ENCODE measurements around the gene EXOSC1. TPM values are rescaled to one million over a fixed set of nuclear protein-coding genes. Genes with fewer than 3 reads are reported as not detected.

Gene EXOSC1, protein sequence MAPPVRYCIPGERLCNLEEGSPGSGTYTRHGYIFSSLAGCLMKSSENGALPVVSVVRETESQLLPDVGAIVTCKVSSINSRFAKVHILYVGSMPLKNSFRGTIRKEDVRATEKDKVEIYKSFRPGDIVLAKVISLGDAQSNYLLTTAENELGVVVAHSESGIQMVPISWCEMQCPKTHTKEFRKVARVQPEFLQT
- total RNA-seq (ENCODE audit: low replicate concordance), result 34.8 and 36.1 TPM in 2 replicates
- long read RNA-seq, transcript EXOSC1-204 (8 exons, 923 nt), result major isoform, 30 of 52 reads
- long read RNA-seq, transcript EXOSC1-211 (2 exons, 2,113 nt), result minor isoform, 9 of 52 reads
- long read RNA-seq, partial matches to known transcripts, result 3 of 52 reads
- long read RNA-seq, other reads (novel, unspliced or antisense), result 10 of 52 reads

DNA sequence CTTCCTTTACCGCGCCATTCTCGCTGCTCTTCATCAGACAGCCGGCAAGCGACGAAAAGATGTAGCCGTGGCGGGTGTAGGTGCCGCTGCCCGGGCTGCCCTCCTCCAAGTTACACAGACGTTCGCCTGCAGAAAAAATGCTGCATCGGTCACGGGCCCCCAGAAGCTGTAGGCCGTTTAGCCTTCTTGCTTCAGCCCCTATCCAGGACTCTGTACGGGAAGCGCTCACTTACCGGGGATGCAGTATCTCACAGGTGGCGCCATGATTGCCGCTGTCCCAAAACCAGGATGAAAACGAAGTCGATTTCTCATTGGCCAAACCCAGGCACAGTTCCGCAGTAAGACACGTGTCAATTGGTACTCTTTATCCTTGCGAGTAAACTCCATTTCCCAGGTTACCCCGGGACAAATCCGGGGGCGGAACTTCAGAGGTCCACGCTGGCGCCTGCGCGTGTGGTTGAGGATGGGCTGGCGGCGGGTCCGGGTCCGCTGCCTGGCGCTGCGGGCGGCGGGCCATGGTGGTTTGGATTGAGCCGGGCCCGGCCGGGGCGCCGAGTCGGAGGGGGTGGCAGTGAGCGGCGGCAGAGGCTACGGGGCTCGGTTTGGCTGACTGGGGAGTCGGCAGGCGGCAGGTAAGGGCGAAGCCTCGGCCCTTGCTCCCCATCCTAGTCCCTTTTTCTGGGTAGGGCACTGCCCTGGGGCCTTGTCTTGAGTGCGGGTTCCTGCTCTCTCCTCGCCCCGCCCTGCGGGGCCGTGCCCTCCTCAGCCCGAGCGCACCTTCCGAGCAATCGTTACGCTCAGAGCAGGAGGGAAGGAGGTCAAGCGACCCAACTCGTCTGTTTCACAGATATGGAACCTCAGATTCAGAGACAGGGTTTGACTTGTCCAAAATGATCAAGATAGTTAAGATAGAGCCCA lies at the start of gene EXOSC1, which contains the start of gene ZDHHC16:
Gene EXOSC1 (minus strand): TSS at position 285 of the 918 bp plus-strand sequence. CDS start 21 bp downstream, at position 264.
Gene ZDHHC16 (plus strand): TSS at position 454 of the 918 bp plus-strand sequence. CDS start 5,501 bp downstream, outside the sequence.
- peak; percentile 89 for DNase-seq (ENCODE audit: extremely low spot score, unreplicated experiment)
- H3K27me3 Mint-ChIP-seq, result no peaks in the 10 kb centered on the region
- TF ChIP-seq, protein P1, sequence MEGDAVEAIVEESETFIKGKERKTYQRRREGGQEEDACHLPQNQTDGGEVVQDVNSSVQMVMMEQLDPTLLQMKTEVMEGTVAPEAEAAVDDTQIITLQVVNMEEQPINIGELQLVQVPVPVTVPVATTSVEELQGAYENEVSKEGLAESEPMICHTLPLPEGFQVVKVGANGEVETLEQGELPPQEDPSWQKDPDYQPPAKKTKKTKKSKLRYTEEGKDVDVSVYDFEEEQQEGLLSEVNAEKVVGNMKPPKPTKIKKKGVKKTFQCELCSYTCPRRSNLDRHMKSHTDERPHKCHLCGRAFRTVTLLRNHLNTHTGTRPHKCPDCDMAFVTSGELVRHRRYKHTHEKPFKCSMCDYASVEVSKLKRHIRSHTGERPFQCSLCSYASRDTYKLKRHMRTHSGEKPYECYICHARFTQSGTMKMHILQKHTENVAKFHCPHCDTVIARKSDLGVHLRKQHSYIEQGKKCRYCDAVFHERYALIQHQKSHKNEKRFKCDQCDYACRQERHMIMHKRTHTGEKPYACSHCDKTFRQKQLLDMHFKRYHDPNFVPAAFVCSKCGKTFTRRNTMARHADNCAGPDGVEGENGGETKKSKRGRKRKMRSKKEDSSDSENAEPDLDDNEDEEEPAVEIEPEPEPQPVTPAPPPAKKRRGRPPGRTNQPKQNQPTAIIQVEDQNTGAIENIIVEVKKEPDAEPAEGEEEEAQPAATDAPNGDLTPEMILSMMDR (conservative IDR thresholded peaks at IDR 0.05), result no peak
- peak within 1 kb of the TSS; percentile 85 for H3K27ac Mint-ChIP-seq
- H3K9me3 Mint-ChIP-seq, result no peaks in the 10 kb centered on the region
- peak within 1 kb of the TSS; percentile 98 for H3K4me3 Mint-ChIP-seq
- H3K4me1 Mint-ChIP-seq (ENCODE audit: unreplicated experiment), result peaks cover 21% of the 10 kb centered on the region
- H3K36me3 Mint-ChIP-seq, result peaks cover 11% of the 10 kb centered on the region

DNA sequence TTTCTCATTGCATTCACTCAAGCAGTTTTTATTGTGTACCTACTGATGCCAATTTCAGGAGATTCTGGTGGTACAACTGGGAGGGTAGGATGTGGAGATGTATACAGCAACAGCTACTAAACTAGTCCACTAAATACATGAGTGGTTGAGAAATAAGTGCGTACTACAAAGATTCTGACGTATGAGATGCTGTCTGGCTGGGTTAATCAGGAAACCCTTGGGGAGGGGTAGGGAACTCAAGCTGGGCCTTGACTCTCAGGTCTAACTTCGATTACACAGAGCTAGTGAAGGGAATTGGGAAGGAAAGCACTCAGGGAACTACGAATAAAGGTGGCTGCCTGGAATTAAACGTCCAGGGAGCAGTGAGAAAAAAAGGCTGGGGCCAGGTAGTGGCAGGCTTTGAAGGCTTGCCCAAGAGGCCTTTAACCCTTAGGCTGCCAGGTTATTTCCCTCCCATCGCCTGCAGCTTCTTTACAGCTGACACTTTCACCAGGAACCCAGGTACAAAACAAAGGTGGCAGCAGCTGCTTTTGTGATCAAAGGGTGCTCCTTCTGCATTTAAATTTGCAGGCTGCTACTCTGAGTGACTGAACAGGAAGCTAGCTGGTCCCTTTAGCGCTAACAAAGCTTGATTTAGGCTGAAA lies 49.2 kb upstream of the EXOSC1 start:
- Mint-ChIP-seq H3K36me3 (peaks cover 3% of the 10 kb centered on the region), H3K27me3 (peaks cover 5% of the 10 kb centered on the region), H3K27ac (peak overlapping the region; percentile 29), H3K9me3 (no peaks in the 10 kb centered on the region), H3K4me3 (peak overlapping the region; percentile 70), H3K4me1 (ENCODE audit: unreplicated experiment) (peaks cover 26% of the 10 kb centered on the region)
- TF ChIP-seq, protein P1 (conservative IDR thresholded peaks at IDR 0.05), result no peak
- no peak for DNase-seq (ENCODE audit: extremely low spot score, unreplicated experiment)

DNA sequence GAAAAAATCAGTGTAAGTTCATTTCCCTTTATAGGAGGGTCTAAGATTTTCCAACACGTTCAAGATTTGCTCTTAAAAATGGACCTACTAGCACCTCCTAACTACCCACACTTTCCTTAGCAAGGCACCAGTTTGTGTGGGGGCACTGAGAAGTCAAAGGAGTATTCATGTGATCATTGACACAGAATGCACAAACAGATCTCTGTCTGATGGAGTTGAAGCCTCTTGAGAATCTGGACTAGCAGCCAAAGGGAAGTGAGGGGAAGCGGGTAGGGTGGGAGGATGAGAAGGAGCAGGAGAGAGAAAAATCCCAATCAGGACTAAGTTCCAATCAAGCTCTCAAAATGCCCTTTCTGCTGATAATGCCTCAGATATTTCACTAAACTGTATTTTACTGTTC lies 48.3 kb upstream of the EXOSC1 start:
- TF ChIP-seq, protein P1 (conservative IDR thresholded peaks at IDR 0.05), result no peak
- Mint-ChIP-seq H3K36me3 (peaks cover 3% of the 10 kb centered on the region), H3K4me1 (ENCODE audit: unreplicated experiment) (peaks cover 23% of the 10 kb centered on the region), H3K27me3 (no peaks in the 10 kb centered on the region), H3K9me3 (no peaks in the 10 kb centered on the region), H3K27ac (no peak overlapping the region), H3K4me3 (no peak overlapping the region)
- DNase-seq (ENCODE audit: extremely low spot score, unreplicated experiment), result no peak

DNA sequence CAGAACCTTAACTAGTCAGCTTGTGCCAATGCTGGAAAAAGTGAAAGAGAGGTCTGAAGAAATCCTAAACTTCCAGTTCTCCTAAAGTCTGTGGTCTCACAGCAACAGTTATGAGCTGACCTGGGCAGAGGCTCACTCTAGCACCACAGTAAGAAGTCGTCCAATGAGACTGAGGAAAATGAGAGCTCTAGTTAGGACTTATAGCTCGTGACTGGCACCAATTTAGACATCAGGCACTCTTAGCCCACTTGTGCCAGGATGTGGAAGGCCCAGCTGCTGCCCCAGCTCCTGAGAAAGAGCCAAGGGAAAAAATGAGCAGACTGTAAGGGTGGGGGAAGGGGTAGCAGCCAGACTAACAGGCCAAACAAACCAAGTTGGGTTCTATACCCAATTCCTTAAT lies 44.8 kb upstream of the EXOSC1 start:
- Mint-ChIP-seq H3K36me3 (peaks cover 7% of the 10 kb centered on the region), H3K27me3 (no peaks in the 10 kb centered on the region), H3K4me1 (ENCODE audit: unreplicated experiment) (peaks cover 20% of the 10 kb centered on the region), H3K4me3 (no peak overlapping the region), H3K27ac (no peak overlapping the region), H3K9me3 (no peaks in the 10 kb centered on the region)
- TF ChIP-seq, protein P1 (conservative IDR thresholded peaks at IDR 0.05), result no peak
- DNase-seq (ENCODE audit: extremely low spot score, unreplicated experiment), result no peak

DNA sequence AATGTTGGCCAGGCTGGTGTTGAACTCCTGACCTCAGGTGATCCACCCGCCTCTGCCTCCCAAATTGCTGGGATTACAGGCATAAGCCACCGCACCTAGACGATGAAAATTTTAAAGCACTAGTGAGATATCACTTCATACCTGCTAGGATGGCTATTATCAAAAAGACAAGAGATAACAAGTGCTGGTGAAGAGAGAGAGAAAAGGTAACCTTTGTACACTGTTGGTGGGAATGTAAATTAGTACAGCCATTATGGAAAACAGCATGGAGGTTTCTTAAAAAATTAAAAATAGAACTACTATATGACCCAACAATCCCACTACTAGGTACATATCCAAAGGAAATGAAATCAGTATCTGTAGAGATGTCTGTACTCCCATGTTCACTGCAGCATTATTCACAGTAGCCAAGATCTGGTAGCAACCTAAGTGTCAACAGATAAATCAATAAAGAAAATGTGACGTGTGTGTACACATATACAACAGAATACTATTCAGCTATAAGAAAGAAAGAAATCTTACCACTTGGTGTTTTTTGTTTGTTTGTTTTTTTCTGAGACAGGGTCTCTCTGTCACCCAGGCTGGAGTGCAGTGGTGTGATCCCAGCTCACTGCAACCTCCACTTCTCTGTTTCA lies 40.0 kb upstream of the EXOSC1 start:
- H3K9me3 Mint-ChIP-seq, result no peaks in the 10 kb centered on the region
- peaks cover 5% of the 10 kb centered on the region for H3K4me1 Mint-ChIP-seq (ENCODE audit: unreplicated experiment)
- H3K27me3 Mint-ChIP-seq, result no peaks in the 10 kb centered on the region
- DNase-seq (ENCODE audit: extremely low spot score, unreplicated experiment), result no peak
- no peak overlapping the region for H3K27ac Mint-ChIP-seq
- H3K4me3 Mint-ChIP-seq, result no peak overlapping the region
- peaks cover 19% of the 10 kb centered on the region for H3K36me3 Mint-ChIP-seq
- TF ChIP-seq, protein P1 (conservative IDR thresholded peaks at IDR 0.05), result no peak
